GM21619 (cell line): ENCODE results near the gene BIRC5.
A peak's percentile ranks its signal among the peaks of the same experiment; 100 is the strongest.
"Not testable (repeated sequence)": the region's sequence is repeated elsewhere in the genome, so short reads cannot be mapped to it uniquely, and the experiment has no call there.

ENCODE experiments used
- ATAC-seq: cut with Tn5 transposase; IDR thresholded peaks from one replicate; pipeline ENCODE4 v1.9.1; 2021; ENCODE audit not compliant: unreplicated experiment

BIRC5 gene

DNA sequence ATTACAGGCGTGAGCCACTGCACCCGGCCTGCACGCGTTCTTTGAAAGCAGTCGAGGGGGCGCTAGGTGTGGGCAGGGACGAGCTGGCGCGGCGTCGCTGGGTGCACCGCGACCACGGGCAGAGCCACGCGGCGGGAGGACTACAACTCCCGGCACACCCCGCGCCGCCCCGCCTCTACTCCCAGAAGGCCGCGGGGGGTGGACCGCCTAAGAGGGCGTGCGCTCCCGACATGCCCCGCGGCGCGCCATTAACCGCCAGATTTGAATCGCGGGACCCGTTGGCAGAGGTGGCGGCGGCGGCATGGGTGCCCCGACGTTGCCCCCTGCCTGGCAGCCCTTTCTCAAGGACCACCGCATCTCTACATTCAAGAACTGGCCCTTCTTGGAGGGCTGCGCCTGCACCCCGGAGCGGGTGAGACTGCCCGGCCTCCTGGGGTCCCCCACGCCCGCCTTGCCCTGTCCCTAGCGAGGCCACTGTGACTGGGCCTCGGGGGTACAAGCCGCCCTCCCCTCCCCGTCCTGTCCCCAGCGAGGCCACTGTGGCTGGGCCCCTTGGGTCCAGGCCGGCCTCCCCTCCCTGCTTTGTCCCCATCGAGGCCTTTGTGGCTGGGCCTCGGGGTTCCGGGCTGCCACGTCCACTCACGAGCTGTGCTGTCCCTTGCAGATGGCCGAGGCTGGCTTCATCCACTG lies at the start of gene BIRC5:
Gene BIRC5 (plus strand): TSS at position 238 of the 690 bp plus-strand sequence. CDS start 64 bp downstream, at position 302.
- ATAC-seq: peak; percentile 90

DNA sequence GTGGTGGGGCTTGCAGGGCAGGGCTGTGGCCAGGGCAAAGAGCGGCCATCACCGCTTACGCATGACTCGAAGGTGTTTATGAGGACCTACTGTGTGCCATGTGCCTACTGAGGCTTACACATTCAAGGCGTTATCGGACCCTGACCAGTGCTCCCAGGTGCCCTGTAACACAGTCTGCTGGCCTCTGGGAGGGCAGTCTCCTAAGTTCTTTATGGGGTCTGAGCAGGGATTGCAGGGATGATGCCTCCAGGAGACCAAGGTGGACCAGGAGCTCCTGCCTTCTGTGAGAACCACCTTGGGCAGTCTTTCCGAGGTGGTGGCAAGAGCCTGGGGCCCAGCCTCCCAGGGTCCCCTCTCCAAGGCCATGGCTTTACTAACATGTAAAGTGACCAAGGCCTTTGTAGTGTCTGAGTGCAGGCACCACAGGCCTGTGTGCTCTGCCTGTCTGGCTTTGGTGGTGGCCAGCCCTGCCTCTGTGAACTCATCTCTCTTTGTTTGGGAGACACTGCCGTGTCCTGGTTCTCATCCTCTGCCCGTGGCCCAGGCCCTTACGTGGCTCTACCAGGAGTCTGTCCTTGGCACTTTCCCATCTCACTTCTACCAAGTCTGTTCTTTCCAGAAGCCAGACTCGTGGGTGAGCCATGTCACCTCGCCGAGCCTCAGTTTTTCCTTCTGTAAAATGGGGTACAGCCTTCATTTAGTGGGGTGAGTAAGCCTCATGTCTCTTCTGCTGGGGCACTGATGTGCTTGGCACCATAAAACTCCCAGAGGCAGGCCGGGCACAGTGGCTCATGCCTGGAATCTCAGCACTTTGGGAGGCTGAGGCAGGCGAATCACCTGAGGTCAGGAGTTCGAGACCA lies 49.1 kb upstream of the BIRC5 start:
- ATAC-seq: no peak

DNA sequence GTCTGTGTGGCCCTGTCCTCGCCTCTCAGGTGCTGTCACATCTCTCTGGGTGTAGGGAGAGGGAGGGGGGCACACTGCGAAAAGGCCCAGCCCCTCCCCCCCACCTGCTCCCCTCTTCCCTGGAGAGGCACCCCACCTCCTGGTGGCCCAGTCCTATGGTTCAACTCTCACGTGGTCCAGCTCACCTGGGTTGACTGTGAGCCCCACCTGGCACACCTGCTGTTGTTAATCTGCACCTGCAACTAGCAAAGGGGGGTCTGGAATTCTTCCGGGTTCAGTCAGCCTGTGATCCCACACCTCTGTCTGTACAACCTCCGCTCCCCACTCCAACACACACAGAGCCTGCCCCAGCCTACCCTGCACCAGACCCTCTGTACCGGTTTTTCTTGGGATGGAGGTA lies 47.6 kb upstream of the BIRC5 start:
- ATAC-seq: no peak

DNA sequence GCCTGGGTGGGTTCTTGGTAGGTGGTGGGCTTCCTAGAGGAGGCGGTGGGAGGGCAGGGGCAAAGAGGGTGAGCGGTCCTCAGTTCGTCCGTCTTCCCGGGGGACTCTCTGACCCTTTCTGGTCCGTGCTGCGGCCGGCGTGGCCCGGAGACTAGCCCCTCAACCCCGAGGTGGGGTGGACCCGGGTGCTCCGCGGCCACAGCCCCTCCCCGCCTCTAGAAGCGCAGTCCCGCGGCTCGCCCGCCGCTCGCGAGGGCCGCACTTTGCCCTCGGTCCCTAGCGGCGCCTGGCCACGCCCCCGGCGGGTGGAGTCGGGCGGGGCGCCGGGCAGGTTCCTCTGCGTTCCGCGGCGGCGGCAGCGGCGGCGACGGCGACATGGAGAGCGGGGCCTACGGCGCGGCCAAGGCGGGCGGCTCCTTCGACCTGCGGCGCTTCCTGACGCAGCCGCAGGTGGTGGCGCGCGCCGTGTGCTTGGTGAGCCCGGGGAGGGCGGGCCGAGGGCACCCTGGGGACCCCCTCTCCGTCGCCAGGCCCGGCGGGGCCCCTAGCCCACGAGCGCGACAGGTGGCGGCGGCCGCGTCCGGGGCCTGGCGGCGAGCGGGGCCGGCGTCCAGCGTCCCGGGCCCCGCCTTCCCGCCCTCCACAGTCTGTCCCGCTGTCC lies 45.7 kb upstream of the BIRC5 start, which contains the start of gene SYNGR2:
Gene SYNGR2 (plus strand): TSS at position 340 of the 661 bp plus-strand sequence. CDS start 36 bp downstream, at position 376.
- ATAC-seq: peak; percentile 44

DNA sequence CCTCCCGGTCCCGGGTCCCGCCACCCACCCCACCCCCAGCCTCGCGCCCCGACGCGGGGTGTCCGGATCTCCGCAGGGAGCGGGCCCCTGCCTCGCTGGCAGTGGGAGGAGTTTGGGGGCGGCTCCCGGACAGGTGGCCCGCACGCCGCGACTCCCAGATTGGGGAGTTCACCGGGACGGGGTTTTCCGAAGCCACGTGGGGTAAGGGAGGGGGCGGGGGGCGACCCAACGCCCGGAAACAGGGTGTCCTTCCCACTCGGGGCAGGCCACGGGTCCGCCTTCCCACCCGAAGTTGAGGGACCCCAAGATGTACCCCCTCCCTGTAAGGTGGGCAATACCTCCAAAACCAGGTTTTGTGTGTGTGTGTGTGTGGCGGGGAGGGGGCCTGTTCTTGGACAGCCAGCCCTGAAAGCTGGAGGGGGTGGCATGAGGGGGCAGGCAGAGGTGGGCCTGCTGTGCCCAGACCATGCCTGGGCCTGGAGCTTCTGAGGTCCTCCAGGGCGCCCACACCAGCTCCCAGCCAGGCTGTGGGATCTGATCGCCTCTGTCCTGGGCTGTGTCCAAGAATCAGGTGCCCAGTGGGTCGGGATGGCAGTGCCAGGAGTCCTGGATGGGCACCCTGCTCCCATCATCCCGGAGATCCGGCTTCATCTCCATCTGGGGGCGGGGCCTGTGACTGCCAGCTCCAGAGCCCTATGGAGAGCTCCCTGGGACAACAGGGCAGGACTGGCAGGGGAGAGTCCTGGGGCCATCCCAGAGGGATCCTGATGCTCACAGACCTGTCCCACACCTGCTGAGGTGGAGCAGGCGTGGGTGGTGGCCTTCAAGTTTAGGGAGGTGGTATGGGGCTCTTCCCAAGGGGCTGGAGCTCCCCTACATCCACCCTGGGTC lies 44.9 kb upstream of the BIRC5 start:
- ATAC-seq: peak; percentile 10

DNA sequence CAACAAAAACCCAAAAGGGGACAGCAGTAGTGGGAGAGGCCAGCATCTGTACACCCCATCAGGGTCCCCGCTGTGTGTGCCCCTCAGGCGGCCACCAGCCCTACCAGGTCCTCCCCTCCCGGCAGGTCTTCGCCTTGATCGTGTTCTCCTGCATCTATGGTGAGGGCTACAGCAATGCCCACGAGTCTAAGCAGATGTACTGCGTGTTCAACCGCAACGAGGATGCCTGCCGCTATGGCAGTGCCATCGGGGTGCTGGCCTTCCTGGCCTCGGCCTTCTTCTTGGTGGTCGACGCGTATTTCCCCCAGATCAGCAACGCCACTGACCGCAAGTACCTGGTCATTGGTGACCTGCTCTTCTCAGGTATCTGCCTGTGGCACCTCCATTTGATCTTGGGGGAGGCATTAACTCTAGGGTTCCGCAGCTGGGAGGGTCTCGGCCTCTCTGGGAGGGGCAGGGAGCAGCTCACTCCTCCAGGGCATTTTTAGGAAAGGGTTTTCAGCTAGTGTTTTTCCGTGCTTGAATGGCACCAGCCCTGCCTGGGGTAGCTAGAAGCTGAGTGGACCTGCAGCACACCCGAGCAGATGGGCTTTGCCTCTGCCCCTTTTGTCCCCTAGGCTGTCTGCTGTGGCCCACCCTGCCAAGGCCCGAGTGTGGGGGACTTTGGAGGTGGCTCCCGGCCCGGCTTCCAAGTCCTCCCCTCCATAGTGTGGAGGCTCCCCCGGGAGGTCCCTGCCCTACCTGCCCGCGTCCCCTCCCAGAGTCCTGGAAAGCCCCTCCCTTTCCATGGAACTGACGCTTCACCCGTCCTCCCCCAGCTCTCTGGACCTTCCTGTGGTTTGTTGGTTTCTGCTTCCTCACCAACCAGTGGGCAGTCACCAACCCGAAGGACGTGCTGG lies 43.1 kb upstream of the BIRC5 start:
- ATAC-seq: no peak

DNA sequence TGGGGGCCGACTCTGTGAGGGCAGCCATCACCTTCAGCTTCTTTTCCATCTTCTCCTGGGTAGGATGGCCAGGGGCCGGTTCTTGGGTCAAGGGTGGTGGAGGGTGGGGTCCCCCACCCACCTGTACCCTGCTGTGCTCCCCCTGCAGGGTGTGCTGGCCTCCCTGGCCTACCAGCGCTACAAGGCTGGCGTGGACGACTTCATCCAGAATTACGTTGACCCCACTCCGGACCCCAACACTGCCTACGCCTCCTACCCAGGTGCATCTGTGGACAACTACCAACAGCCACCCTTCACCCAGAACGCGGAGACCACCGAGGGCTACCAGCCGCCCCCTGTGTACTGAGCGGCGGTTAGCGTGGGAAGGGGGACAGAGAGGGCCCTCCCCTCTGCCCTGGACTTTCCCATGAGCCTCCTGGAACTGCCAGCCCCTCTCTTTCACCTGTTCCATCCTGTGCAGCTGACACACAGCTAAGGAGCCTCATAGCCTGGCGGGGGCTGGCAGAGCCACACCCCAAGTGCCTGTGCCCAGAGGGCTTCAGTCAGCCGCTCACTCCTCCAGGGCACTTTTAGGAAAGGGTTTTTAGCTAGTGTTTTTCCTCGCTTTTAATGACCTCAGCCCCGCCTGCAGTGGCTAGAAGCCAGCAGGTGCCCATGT lies 42.3 kb upstream of the BIRC5 start:
- ATAC-seq: not testable (repeated sequence)

DNA sequence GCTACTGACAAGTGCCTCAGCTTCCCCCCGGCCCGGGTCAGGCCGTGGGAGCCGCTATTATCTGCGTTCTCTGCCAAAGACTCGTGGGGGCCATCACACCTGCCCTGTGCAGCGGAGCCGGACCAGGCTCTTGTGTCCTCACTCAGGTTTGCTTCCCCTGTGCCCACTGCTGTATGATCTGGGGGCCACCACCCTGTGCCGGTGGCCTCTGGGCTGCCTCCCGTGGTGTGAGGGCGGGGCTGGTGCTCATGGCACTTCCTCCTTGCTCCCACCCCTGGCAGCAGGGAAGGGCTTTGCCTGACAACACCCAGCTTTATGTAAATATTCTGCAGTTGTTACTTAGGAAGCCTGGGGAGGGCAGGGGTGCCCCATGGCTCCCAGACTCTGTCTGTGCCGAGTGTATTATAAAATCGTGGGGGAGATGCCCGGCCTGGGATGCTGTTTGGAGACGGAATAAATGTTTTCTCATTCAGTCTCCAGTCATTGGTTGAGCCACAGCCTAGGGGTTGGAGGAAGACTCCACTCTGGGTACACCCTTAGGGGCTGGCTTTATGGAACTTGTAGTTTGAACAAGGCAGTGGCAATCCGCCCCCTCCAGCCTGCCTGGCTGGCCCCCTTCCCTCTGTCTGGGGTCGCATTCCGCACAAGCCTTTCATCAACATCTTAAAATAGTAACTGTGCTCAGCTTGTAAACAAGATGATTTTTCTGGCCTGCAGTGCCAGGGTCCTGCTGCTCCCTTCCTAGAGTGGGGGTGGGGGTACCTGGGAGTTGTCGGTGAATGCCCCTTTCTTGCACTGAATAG lies 41.6 kb upstream of the BIRC5 start:
- no peak for ATAC-seq

DNA sequence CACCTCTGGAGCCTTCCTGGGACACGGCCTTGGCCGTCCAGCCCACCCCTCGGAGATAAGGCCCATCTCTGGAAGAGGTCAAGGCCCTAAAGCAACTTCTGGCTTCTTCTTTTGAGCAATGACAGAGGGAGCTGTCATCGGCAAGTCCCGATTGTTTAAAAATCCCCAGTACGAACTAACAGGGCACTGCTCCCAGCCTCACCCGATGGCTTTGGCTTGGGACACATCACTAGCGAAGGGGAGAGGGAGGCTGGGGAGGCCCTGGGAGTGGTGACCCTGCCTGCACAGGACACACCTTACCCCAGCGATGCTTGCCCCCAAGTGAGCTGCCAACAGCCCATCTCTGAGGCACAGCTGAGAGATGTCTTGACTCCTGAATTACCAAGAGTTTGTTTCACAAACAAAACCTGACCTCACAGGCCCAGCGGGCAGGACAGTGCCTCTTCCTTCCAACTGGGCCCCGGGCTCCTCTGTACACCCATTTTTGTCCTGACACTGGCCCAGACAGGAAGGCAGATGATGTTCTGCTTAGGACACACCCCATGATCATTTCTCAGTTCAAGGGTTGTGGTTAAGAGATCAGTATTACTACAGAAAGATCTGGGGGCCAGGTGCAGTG lies 40.8 kb upstream of the BIRC5 start:
- ATAC-seq: no peak

DNA sequence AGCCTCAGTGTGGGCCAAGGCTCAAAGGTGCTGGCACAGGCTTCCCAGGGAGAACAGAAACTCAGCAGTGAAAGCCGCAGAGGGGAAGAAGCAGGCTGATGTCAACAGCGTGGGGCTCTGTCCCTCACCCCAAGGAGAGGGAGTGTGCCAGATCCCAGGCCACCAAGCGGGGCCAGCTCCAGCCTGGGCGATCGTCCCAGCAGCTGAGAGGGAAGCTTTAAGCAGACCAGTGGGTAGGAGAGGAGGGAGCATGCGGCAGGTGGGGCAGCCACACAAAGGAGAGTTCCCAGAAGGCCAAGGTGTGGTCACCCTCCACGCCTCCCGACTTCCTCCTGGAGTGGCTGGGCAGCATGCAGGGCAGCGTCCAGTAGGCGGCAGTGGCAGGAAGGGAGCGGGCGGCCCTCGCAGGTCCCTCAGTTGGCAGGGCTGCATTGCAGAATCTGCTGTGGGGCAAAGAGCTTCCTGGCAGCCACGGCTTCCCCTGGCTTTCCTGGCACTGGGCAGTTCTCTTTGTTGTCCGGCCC lies 39.6 kb upstream of the BIRC5 start:
- ATAC-seq: no peak

DNA sequence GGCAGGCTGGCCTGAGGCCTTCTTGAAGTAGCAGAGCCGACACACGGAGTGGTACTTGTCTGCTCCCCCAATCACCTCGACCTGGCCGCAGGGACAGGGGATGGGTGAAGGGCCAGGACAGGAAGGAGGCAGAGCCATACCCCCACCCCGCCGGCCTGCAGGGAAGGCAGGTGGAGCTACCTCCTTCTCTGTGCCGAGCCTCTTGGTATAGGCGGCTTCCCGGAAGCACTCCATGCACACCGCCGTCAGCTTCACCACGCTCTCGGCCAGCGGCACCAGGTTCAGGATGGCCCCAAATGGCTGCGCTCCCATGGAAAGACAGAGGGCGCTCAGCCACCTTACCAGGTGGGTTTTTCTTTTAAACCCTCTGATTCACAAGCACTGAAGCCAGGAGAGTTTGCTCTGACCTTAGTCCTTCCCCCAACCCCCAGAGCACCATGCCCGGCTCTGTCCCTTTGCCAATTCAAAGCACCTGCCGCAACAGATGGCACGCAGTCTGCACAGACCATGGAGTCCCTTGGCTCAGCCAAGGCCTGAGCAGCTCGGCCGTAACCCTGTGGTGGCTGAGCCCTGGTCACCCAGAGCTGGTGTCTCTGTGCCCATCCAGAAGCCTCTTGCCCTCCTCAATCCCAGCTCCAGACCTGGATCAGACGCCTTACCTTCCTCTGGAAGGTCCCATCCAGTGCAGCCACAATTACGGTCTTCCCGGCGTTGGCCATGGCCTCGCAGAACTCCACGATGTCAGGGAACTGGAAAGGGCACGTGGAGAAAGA lies 39.0 kb upstream of the BIRC5 start:
- ATAC-seq: no peak

DNA sequence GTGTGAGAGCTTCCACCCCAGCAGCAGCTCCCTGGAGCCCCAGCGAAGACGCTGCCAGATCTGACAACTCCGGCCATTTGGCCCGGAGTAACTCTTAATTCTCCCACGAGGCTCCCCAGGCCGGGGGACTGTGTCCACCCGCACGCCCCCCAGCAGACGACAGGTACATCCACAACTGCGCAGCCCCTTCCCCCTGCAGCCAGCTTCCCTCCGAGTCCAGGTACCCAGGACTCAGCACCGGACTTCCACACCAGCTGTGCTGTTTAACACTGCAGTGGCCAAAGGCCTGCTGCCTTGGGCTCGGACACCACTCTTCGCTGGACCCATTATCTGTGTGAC lies 38.4 kb upstream of the BIRC5 start:
- ATAC-seq: no peak

DNA sequence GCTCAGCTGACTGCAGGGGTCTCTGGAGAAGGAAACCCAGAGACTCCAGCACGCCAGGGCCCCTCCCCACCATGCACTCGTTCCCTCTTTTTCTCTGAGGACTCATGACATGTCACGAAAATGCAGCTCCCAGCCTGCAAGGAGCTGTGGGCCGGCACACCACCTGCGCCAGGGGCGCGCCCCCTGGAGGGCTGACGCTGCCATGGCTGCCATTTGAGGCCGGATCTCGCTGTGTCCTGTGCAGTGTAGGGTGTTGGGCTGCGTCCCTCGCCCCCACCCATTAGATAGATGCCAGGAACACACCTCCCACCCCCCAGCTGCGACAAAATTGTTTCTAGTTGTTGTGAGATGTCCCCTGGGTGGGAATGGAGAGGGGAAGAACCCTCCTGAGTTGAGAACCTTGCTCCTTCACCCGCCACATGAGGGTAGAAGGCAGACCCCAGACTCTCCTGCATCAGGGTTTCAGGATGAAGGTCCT lies 37.5 kb upstream of the BIRC5 start:
- ATAC-seq: no peak

DNA sequence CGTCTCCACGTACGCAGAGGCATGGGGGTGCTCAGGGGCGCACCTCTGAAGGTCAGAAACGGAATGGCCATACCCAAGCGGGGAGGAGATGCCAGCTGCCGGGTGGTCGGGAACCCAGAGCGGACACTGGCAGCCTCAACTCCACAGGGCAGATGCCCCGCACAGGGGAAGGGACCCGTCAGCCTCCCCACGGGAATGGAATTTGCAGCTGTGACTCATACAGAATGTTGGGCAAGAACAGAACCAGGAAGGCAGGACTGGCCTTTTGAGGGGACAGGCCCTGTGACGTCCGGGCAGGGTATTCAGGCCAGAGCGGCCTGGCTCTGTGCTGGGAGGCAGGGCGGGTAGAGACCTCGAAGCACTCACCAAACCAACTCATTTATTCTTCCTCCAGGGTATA lies 34.7 kb upstream of the BIRC5 start:
- no peak for ATAC-seq

DNA sequence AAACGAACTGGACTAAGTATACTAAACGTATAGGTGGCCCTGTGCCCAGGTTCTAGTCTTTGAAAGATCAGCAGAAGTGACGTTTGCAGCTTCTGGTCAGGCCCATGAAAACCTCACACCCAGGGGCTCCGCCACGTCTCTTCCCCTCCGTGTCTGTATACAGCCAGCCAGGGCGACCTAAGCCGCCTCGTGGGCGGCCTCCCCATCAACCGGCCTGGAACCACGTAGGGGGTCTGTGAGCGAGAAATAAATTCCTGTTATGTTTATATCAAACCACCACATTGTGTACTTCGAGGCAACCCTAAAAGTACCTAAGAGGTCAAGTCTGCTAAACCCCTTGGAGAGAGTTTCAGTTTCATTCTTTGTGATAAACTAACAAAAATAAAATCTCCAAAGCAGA lies 34.0 kb upstream of the BIRC5 start:
- ATAC-seq: no peak

DNA sequence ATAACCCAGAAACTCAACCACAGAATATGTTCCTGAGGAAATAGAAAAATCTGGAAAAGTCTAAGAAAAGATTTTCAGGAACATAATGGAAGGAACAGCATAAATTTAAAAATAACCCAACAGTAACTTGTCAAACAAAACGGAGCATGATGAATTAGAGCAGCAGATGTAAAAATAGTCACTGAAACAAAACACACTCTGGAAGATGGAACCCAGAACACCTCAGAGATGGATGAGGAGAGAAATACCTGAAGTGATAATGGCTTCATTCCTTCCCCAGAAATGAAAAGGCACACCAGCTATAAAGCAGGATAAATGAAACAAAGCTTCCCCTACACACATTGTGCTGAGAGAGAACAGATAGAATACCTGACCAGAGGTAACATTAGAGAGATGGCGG lies 33.5 kb upstream of the BIRC5 start:
- no peak for ATAC-seq

DNA sequence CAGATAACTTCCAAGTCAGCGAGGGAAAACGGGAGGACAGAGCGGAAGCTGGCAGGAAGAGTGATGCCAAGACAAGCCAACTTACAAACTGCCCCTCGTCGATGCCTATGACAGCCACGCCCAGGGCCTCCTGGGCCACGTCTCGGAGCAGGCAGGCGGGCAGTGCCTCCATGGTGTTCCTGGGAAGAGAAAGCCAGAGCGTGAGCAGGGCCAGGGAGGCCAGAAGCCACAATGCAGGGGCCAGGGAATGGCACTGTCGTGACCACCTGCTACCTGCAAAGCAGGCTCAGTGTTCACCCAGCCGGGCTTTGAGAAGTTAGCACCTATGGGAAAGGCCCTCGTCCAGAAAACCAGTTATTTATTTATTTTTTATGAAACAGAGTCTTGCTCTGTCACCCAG lies 31.5 kb upstream of the BIRC5 start:
- ATAC-seq: no peak
